ENCODE results near the gene AKR1D1. TPM values are rescaled to one million over a fixed set of nuclear protein-coding genes. Genes with fewer than 3 reads are reported as not detected.

Gene AKR1D1, protein sequence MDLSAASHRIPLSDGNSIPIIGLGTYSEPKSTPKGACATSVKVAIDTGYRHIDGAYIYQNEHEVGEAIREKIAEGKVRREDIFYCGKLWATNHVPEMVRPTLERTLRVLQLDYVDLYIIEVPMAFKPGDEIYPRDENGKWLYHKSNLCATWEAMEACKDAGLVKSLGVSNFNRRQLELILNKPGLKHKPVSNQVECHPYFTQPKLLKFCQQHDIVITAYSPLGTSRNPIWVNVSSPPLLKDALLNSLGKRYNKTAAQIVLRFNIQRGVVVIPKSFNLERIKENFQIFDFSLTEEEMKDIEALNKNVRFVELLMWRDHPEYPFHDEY
- not detected for total RNA-seq

DNA sequence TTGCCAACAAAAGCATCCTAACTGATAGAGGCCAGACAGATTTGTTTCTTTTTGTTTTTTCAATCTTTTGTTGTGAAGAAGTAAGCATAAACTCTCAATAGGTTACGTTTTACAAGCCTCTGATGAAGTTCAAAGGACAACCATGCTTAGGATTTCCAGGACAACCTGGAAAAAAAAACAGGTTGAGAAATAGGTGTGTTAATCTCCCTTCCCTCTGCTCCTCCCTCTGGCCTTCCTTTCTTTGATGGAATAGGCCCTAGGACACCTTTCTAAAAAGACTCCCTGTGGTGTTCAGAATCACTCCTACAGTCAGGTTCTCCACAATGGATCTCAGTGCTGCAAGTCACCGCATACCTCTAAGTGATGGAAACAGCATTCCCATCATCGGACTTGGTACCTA is at the start of gene AKR1D1:
AKR1D1 (plus strand) TSS at position 264 of the 400 bp plus-strand sequence; CDS start at position 324, 60 bp downstream.

Small RNA genes within 50 kb of the gene (small RNA-seq; reads per million reads assigned to genes)
- not detected for gene AC024082.2
- gene RN7SKP223, result not detected

Other genes with a start within 250 kb of the AKR1D1 start
- gene DGKI, start 229.5 kb upstream of the AKR1D1 start, total RNA-seq, result 93.9 TPM
- 2.8 TPM for gene CREB3L2, start 74.4 kb upstream of the AKR1D1 start, total RNA-seq

Measured in diencephalon (tissue), 1 donor.